ES-I3 (cell line): ENCODE data around the gene ARID5B.

Experiments
- H3K36me3 ChIP-seq: 2 replicates; pipeline ENCODE4 v1.6.1; 2013; ENCODE audit warnings: mild to moderate bottlenecking, low read length, control low read depth, moderate library complexity; ENCODE audit not compliant: insufficient read depth
- H3K4me1 ChIP-seq: 2 replicates; pipeline ENCODE4 v1.6.1; 2013; ENCODE audit warnings: mild to moderate bottlenecking, control low read depth, low read length; ENCODE audit not compliant: insufficient read depth
- H3K9ac ChIP-seq: 2 replicates; pipeline ENCODE4 v1.6.1; 2013; ENCODE audit warnings: low read depth, mild to moderate bottlenecking, low read length, moderate library complexity
- H3K9me3 ChIP-seq: 2 replicates; pipeline ENCODE4 v1.6.1; 2013; ENCODE audit warnings: mild to moderate bottlenecking, low read length, moderate library complexity; ENCODE audit not compliant: control insufficient read depth, insufficient read depth

The ARID5B gene

GRCh38 chr10:62071846-62072281, 170.4 kb downstream of the ARID5B start:
- Histone ChIP-seq H3K4me1 (peaks cover 12% of the 10 kb centered on the region), H3K36me3 (no peaks in the 10 kb centered on the region), H3K9me3 (no peaks in the 10 kb centered on the region), H3K9ac (no peak overlapping the region)

GRCh38 chr10:62072901-62073300, 171.4 kb downstream of the ARID5B start:
- Histone ChIP-seq H3K36me3 (no peaks in the 10 kb centered on the region), H3K9me3 (no peaks in the 10 kb centered on the region), H3K9ac (no peak overlapping the region), H3K4me1 (peaks cover 12% of the 10 kb centered on the region)

GRCh38 chr10:62073429-62073828, 171.9 kb downstream of the ARID5B start:
- Histone ChIP-seq H3K9me3 (no peaks in the 10 kb centered on the region), H3K36me3 (no peaks in the 10 kb centered on the region), H3K4me1 (peaks cover 12% of the 10 kb centered on the region), H3K9ac (no peak overlapping the region)

- Histone ChIP-seq H3K9me3 (no peaks in the 10 kb centered on the region), H3K9ac (no peak overlapping the region), H3K36me3 (no peaks in the 10 kb centered on the region), H3K4me1 (peaks cover under 1% of the 10 kb centered on the region; the same call in 1 of the 2 replicates)
These were observed 173.9 kb downstream of the ARID5B start for GRCh38 chr10:62075414-62075813.

- no peak overlapping the region for H3K9ac ChIP-seq
- H3K9me3 ChIP-seq, result no peaks in the 10 kb centered on the region
- H3K4me1 ChIP-seq, result no peaks in the 10 kb centered on the region
- H3K36me3 ChIP-seq, result no peaks in the 10 kb centered on the region
These were observed 174.4 kb downstream of the ARID5B start for GRCh38 chr10:62075912-62076311.

GRCh38 chr10:62076891-62077290, 175.4 kb downstream of the ARID5B start:
- Histone ChIP-seq H3K9ac (no peak overlapping the region), H3K36me3 (no peaks in the 10 kb centered on the region), H3K4me1 (no peaks in the 10 kb centered on the region), H3K9me3 (no peaks in the 10 kb centered on the region)

- Histone ChIP-seq H3K9me3 (no peaks in the 10 kb centered on the region), H3K36me3 (no peaks in the 10 kb centered on the region), H3K4me1 (no peaks in the 10 kb centered on the region), H3K9ac (no peak overlapping the region)
These were observed 176.0 kb downstream of the ARID5B start for GRCh38 chr10:62077330-62078015.

- Histone ChIP-seq H3K9me3 (no peaks in the 10 kb centered on the region), H3K36me3 (no peaks in the 10 kb centered on the region), H3K4me1 (no peaks in the 10 kb centered on the region), H3K9ac (no peak overlapping the region)
These were observed 178.5 kb downstream of the ARID5B start for GRCh38 chr10:62079885-62080559.

- no peaks in the 10 kb centered on the region for H3K9me3 ChIP-seq
- no peaks in the 10 kb centered on the region for H3K36me3 ChIP-seq
- no peaks in the 10 kb centered on the region for H3K4me1 ChIP-seq
- H3K9ac ChIP-seq, result no peak overlapping the region
These were observed 179.4 kb downstream of the ARID5B start for GRCh38 chr10:62080905-62081304.

GRCh38 chr10:62081341-62082270, 180.1 kb downstream of the ARID5B start:
- no peaks in the 10 kb centered on the region for H3K36me3 ChIP-seq
- H3K4me1 ChIP-seq, result no peaks in the 10 kb centered on the region
- H3K9ac ChIP-seq, result no peak overlapping the region
- H3K9me3 ChIP-seq, result no peaks in the 10 kb centered on the region

GRCh38 chr10:62082271-62082656, 180.8 kb downstream of the ARID5B start:
- no peaks in the 10 kb centered on the region for H3K4me1 ChIP-seq
- H3K9ac ChIP-seq, result no peak overlapping the region
- H3K9me3 ChIP-seq, result no peaks in the 10 kb centered on the region
- no peaks in the 10 kb centered on the region for H3K36me3 ChIP-seq

- H3K9ac ChIP-seq, result no peak overlapping the region
- H3K4me1 ChIP-seq, result no peaks in the 10 kb centered on the region
- no peaks in the 10 kb centered on the region for H3K9me3 ChIP-seq
- no peaks in the 10 kb centered on the region for H3K36me3 ChIP-seq
These were observed 181.4 kb downstream of the ARID5B start for GRCh38 chr10:62082729-62083411.

- H3K9me3 ChIP-seq, result no peaks in the 10 kb centered on the region
These were observed 182.1 kb downstream of the ARID5B start for GRCh38 chr10:62083412-62084267.

More at GRCh38 chr10:62083412-62084267, 182.1 kb downstream of the ARID5B start:
- no peaks in the 10 kb centered on the region for H3K4me1 ChIP-seq
- no peaks in the 10 kb centered on the region for H3K36me3 ChIP-seq
- H3K9ac ChIP-seq, result no peak overlapping the region
